GM19372 (cell line): Measurements from ENCODE around the gene GRN.
A peak's percentile ranks its signal among the peaks of the same experiment; 100 is the strongest.

ENCODE experiments used
- ATAC-seq: cut with Tn5 transposase; IDR thresholded peaks from one replicate; pipeline ENCODE4 v1.9.1; 2021; ENCODE audit warnings: mild to moderate bottlenecking, low read depth, moderate library complexity; ENCODE audit not compliant: unreplicated experiment

The GRN gene

GRCh38 chr17:44344939-44345453, at the start of gene GRN:
Gene GRN (plus strand): TSS chr17:44345302. CDS start chr17:44349165, 3,863 bp downstream.
- ATAC-seq: peak; percentile 69

GRCh38 chr17:44297975-44298374, 47.1 kb upstream of the GRN start:
- ATAC-seq: no peak

- ATAC-seq: no peak
Measured at GRCh38 chr17:44304651-44305050, 40.5 kb upstream of the GRN start.

GRCh38 chr17:44307387-44308186, 37.5 kb upstream of the GRN start:
- no peak for ATAC-seq

GRCh38 chr17:44308320-44308818, 36.7 kb upstream of the GRN start, which contains the start of gene RUNDC3A:
Gene RUNDC3A (plus strand): TSS chr17:44308601. CDS start chr17:44308833, 232 bp downstream.
- ATAC-seq: no peak

- ATAC-seq: no peak
Measured at GRCh38 chr17:44308865-44309264, 36.2 kb upstream of the GRN start.

GRCh38 chr17:44309472-44309871, 35.6 kb upstream of the GRN start:
- ATAC-seq: no peak

- ATAC-seq: no peak
Measured at GRCh38 chr17:44310188-44310587, 34.9 kb upstream of the GRN start.

- no peak for ATAC-seq
Measured at GRCh38 chr17:44310609-44311376, 34.3 kb upstream of the GRN start.

GRCh38 chr17:44311562-44312181, 33.4 kb upstream of the GRN start:
- ATAC-seq: no peak

GRCh38 chr17:44312396-44313104, 32.6 kb upstream of the GRN start:
- ATAC-seq: no peak

- ATAC-seq: no peak
Measured at GRCh38 chr17:44314031-44314430, 31.1 kb upstream of the GRN start.

GRCh38 chr17:44314524-44314868, 30.6 kb upstream of the GRN start:
- ATAC-seq: no peak

GRCh38 chr17:44314869-44315661, 30.0 kb upstream of the GRN start:
- ATAC-seq: no peak

- no peak for ATAC-seq
Measured at GRCh38 chr17:44315760-44316731, 29.1 kb upstream of the GRN start.

- ATAC-seq: no peak
Measured at GRCh38 chr17:44317545-44317944, 27.6 kb upstream of the GRN start.

GRCh38 chr17:44318077-44318892, 26.8 kb upstream of the GRN start:
- no peak for ATAC-seq

GRCh38 chr17:44320066-44320465, 25.0 kb upstream of the GRN start:
- ATAC-seq: no peak
